ENCODE data around the gene ITPK1.

DNA sequence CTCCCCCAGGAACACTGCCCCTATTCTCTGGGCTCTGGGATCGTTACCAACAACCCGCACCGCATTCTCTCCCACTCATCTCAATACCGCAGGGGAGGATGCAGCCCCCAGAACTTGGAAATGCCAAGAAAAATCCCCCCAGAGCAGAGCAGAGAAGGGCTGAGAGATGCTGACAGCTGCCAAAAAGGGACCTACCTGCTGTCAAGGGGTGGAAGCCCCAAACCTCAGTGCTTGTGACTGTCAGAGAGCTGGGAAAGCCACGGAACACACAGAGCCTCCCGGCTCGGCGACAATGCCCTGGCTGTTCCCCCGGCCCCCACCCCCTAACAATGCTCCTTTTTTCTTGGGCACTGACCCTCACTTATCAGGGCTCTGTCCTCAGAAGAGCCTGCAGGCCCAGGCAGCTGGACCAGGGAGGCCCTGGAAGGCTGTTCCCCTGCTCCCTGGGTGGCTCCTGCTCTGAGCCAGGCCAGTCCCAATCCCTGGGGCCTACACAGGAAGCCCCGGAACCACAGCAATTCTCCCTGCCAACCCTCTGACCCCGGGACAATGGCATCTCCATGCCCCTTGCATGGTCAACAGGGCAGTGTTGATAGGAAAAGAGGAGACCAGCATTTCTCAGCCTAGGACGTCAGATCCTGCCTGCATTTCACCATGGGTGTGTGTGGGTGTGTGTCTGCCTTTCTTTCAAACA lies 78.9 kb downstream of the ITPK1 start:
- TF ChIP-seq TCF12 (IDR thresholded peaks at IDR 0.05; ENCODE audit: low read depth) (no peak), EP300 (IDR thresholded peaks at IDR 0.05; ENCODE audit: borderline replicate concordance) (no peak), CREB1 (IDR thresholded peaks at IDR 0.05; ENCODE audit: low read depth) (no peak), MAX (IDR thresholded peaks at IDR 0.05) (no peak), TEAD4 (IDR thresholded peaks at IDR 0.05) (no peak)
- TF ChIP-seq, protein P1, sequence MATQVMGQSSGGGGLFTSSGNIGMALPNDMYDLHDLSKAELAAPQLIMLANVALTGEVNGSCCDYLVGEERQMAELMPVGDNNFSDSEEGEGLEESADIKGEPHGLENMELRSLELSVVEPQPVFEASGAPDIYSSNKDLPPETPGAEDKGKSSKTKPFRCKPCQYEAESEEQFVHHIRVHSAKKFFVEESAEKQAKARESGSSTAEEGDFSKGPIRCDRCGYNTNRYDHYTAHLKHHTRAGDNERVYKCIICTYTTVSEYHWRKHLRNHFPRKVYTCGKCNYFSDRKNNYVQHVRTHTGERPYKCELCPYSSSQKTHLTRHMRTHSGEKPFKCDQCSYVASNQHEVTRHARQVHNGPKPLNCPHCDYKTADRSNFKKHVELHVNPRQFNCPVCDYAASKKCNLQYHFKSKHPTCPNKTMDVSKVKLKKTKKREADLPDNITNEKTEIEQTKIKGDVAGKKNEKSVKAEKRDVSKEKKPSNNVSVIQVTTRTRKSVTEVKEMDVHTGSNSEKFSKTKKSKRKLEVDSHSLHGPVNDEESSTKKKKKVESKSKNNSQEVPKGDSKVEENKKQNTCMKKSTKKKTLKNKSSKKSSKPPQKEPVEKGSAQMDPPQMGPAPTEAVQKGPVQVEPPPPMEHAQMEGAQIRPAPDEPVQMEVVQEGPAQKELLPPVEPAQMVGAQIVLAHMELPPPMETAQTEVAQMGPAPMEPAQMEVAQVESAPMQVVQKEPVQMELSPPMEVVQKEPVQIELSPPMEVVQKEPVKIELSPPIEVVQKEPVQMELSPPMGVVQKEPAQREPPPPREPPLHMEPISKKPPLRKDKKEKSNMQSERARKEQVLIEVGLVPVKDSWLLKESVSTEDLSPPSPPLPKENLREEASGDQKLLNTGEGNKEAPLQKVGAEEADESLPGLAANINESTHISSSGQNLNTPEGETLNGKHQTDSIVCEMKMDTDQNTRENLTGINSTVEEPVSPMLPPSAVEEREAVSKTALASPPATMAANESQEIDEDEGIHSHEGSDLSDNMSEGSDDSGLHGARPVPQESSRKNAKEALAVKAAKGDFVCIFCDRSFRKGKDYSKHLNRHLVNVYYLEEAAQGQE (IDR thresholded peaks at IDR 0.05; ENCODE audit: low read depth), result no peak

All from Ishikawa (cell line).